GM10248 (cell line): ENCODE results near the gene BUD13.

ENCODE experiments used
- CTCF ChIA-PET: fragments of 300-600 bp; sonication (Branson Sonifier 250); formaldehyde crosslinking; extraction: SDS; loops from one replicate; lab custom pipeline; 2021; ENCODE audit warnings: antibody characterized with exemption; lab: Yijun Ruan, JAX
- POLR2A ChIA-PET: fragments of 350-650 bp; sonication (Branson Sonifier 250); formaldehyde crosslinking; extraction: SDS; loops from one replicate; lab custom pipeline; 2020; ENCODE audit warnings: antibody characterized with exemption; lab: Yijun Ruan, JAX
- DNase-seq: peaks from one replicate; pipeline ENCODE4 v3.0.0; 2012; ENCODE audit errors: extremely low spot score
- CTCF ChIP-seq: IDR thresholded peaks from 2 replicates; pipeline ENCODE4 v1.5.1; 2012; ENCODE audit warnings: mild to moderate bottlenecking, low read depth; ENCODE audit errors: extremely low read depth, missing control alignments, control extremely low read depth

BUD13 gene

GRCh38 chr11:116732271-116733042 is 40.3 kb downstream of the BUD13 start:
- POLR2A ChIA-PET: no interaction called here
- CTCF ChIA-PET: interaction anchor here (0.6 to 8.2 kb wide), 30 partner anchors 9 to 494 kb away, joined by 3 to 97 read pairs (median 3); partner anchors contain the start of gene ZPR1
- peak; percentile 90 for DNase-seq

GRCh38 chr11:116731821-116732220 is 41.0 kb downstream of the BUD13 start:
- ChIA-PET POLR2A (no interaction called here), CTCF (interaction anchor here (0.7 to 8.2 kb wide), 17 partner anchors 8 to 495 kb away, joined by 3 to 97 read pairs (median 5); no protein-coding TSS in a partner anchor)
- TF ChIP-seq CTCF: no peak
- no peak for DNase-seq

More at GRCh38 chr11:116732271-116733042, 40.3 kb downstream of the BUD13 start:
- TF ChIP-seq CTCF: peak; percentile 84

- ChIA-PET POLR2A (no interaction called here), CTCF (interaction anchor here (1.9 to 8.2 kb wide), 6 partner anchors 11 to 495 kb away, joined by 5 to 97 read pairs (median 18); no protein-coding TSS in a partner anchor)
- DNase-seq: no peak
These were observed 41.6 kb downstream of the BUD13 start for GRCh38 chr11:116731097-116731761.

GRCh38 chr11:116730601-116731000 is 42.2 kb downstream of the BUD13 start:
- DNase-seq: no peak
- ChIA-PET POLR2A (no interaction called here), CTCF (no interaction called here)
- no peak for TF ChIP-seq CTCF

More at GRCh38 chr11:116731097-116731761, 41.6 kb downstream of the BUD13 start:
- TF ChIP-seq CTCF: no peak

GRCh38 chr11:116730241-116730561 is 42.6 kb downstream of the BUD13 start:
- TF ChIP-seq CTCF: no peak
- ChIA-PET CTCF (interaction anchor here (1.3 kb wide), 1 partner anchor 12 kb away, joined by 5 read pairs; no protein-coding TSS in a partner anchor), POLR2A (no interaction called here)
- no peak for DNase-seq

DNA sequence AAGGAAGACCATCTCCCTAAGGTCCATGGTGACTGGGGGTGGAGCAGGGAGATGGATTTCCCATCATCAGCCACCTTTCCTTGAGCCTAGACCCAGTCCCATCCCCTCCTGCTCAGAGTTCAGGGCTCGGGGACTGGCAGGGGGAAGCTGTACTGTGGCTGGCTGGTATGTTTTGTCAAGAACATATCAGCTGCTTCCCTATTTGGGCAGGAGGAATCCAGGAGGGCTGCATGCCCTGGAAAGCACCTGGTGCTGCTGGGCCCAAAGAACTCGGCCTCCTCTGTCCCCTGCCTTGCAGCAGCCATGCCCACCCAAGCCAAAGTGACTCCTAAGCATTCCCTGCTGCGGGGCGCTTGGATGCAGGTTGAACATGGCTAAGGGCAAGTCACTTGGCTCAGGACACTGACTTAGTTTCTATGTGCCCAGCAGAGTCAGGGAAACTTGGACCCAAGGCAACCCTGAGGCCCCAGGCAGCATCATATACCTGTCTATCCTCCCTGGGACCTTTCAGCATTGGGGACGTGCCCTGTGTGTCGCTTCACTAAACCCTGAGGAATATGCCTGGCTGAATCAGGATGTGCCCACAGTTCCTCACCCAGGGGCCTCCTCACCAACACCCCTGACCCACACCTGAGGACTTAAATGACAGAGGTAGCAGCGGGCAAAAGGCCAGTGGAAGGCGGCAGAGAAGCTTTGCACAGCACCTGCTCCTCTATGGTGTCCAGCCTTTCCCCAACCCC is 43.1 kb downstream of the BUD13 start:
- no peak for TF ChIP-seq CTCF
- no peak for DNase-seq
- POLR2A ChIA-PET: no interaction called here
- CTCF ChIA-PET: interaction anchor here (1.3 to 1.8 kb wide), 2 partner anchors 9 to 13 kb away, joined by 5 to 8 read pairs; no protein-coding TSS in a partner anchor
